SK-N-MC (cell line): ENCODE data around the gene ALOX5AP.

ENCODE experiments used
- DNase-seq: peaks from one replicate; pipeline ENCODE4 v3.0.0-alpha.2; 2011; ENCODE audit warnings: low read depth, low spot score
- H3K27ac ChIP-seq: fragments of 200-600 bp; sonication (generic); 2 replicates; pipeline ENCODE4 v1.5.1; 2016; ENCODE audit warnings: mixed run types
- H3K36me3 ChIP-seq: fragments of 200-600 bp; sonication (generic); 2 replicates; pipeline ENCODE4 v1.6.1; 2017; ENCODE audit warnings: antibody characterized with exemption, low read length, mixed read lengths; ENCODE audit not compliant: insufficient read depth
- H3K4me3 ChIP-seq: fragments of 200-600 bp; sonication (generic); 2 replicates; pipeline ENCODE4 v1.5.1; 2016
- H3K9ac ChIP-seq: fragments of 200-600 bp; sonication (generic); 2 replicates; pipeline ENCODE4 v1.8.0; 2017; ENCODE audit warnings: mixed run types, mixed read lengths; ENCODE audit not compliant: insufficient read length
- H3K9me3 ChIP-seq: fragments of 200-600 bp; sonication (generic); 2 replicates; pipeline ENCODE4 v1.6.1; 2017; ENCODE audit warnings: low read depth, mild to moderate bottlenecking, antibody characterized with exemption, low read length, moderate library complexity, mixed read lengths
- EZH2 ChIP-seq: fragments of 200-600 bp; sonication (generic); IDR thresholded peaks from one replicate; pipeline ENCODE4 v1.6.1; 2017; ENCODE audit warnings: antibody characterized with exemption
- FOXP2 ChIP-seq: optimal IDR thresholded peaks from 2 replicates; pipeline ENCODE3; 2011; ENCODE audit warnings: mild to moderate bottlenecking, moderate library complexity; ENCODE audit not compliant: insufficient read depth; ENCODE audit errors: extremely low read length, control extremely low read depth
- POLR2AphosphoS5 ChIP-seq: IDR thresholded peaks from 2 replicates; pipeline ENCODE4 v1.6.1; 2012; ENCODE audit warnings: mild to moderate bottlenecking, low read depth, low read length, borderline replicate concordance

Gene ALOX5AP

DNA sequence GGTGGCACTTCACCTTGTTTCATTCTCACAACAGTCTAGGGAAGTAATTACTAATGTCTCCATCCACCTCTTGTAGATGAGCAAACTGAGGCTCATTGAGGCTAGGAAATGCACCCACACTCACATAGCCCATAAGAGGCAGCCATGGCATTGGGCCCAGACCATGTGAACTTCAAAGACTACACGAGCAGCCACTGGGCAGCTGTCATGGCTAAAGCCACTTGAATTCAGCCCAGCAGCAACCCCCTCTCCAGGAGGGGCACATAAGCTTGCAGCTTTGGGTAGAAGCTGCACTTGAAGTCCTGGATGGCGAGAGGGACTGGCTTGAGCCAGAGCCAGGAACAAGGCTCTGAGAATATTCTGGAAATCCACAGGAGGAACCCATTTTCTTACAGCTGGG, 13.4 kb downstream of the ALOX5AP start:
- H3K27ac ChIP-seq: no peak overlapping the region
- no peaks in the 10 kb centered on the region for H3K9me3 ChIP-seq
- no peak overlapping the region for H3K4me3 ChIP-seq
- H3K36me3 ChIP-seq: no peaks in the 10 kb centered on the region
- no peak for DNase-seq
- no peak overlapping the region for H3K9ac ChIP-seq
- TF ChIP-seq POLR2AphosphoS5 (no peak), FOXP2 (no peak)

DNA sequence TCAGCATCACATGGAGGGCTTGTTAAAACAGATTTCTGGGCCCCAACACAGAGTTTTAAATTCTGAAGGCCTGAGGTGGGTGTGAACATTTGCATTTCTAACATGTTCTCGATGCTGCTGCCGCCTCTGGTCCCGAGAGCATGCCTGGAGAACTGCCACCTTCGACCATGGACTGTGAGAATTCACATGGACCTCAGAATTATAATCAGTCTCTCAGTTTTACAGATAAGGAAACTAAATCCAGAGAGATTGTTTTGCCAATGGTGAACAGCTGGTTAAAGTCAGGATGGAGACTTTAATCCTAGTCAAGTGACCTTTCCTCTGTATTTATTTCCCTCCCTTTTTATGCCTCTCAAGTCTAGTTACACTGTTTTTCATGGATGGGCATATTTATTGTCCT, 14.7 kb downstream of the ALOX5AP start:
- Histone ChIP-seq H3K9ac (no peak overlapping the region), H3K36me3 (no peaks in the 10 kb centered on the region), H3K4me3 (no peak overlapping the region), H3K9me3 (no peaks in the 10 kb centered on the region), H3K27ac (no peak overlapping the region)
- TF ChIP-seq FOXP2 (no peak), EZH2 (no peak), POLR2AphosphoS5 (no peak)
- DNase-seq: no peak

DNA sequence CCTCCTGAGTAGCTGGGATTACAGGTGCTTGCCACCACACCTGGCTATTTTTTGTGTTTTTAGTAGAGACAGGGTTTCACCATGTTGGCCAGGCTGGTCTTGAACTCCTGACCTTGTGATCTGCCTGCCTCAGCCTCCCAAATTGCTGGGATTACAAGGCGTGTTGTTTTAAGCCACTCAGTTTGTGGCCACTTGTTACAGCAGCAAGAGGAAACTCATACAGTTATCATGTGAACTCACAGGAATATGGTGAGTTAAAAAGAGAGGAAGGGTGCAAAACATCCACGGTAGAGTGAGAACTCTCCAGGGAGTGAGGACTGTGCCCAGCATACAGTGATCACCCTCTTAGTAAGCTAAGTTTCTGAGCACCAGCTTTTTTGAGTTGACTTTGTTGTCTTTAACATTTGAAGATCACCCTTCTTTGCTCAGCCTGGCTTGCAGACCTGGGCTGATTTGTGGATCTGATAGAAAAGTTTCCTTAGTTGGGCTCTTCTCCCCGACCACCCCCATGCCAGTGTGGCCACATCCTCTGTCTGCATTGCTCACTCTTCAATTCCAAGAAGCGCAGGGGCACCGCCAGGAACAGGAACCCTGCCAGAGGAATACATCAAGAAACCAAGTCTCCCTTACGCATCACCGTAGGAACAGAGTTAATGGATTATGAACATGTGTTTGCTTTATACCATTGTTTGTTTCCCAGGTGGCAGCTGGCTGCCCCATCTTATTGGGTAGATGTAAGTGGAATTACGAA, 16.0 kb downstream of the ALOX5AP start:
- TF ChIP-seq EZH2: no peak
- no peak for TF ChIP-seq POLR2AphosphoS5
- no peak for TF ChIP-seq FOXP2
- Histone ChIP-seq H3K4me3 (no peak overlapping the region), H3K9me3 (no peaks in the 10 kb centered on the region), H3K9ac (no peak overlapping the region), H3K27ac (no peak overlapping the region), H3K36me3 (no peaks in the 10 kb centered on the region)
- no peak for DNase-seq

DNA sequence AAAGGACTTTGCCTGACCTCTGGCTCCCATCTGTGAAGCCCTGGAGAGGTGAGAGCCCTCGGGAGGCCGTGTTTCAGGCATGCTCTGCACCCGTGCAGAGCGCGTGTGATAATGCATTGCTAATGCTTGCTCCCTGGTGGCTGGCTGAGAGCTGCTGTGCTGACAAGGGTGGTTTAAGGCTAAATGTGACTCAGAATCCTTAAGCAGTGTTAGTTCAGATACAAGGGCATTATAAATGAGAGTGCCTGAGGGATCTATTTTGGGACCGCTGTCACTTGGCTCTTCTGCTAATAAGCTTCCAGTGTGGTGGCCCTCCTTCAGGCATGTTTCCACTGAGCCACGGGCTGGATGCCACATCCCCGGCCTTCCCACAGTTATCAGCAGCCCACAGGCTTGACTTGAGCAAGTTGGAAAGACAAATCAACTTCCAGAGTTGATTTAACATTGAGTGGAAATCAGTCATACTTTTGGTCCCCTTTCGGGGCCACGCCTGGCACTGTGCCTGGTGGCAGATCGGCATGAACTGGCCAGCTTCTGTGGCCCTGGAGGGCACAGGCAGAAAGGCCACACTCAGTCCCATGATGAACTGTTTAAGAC, 17.0 kb downstream of the ALOX5AP start:
- no peak overlapping the region for H3K27ac ChIP-seq
- H3K36me3 ChIP-seq: no peaks in the 10 kb centered on the region
- no peak overlapping the region for H3K9ac ChIP-seq
- H3K4me3 ChIP-seq: no peak overlapping the region
- DNase-seq: no peak
- TF ChIP-seq FOXP2 (no peak), POLR2AphosphoS5 (no peak), EZH2 (no peak)
- H3K9me3 ChIP-seq: no peaks in the 10 kb centered on the region

DNA sequence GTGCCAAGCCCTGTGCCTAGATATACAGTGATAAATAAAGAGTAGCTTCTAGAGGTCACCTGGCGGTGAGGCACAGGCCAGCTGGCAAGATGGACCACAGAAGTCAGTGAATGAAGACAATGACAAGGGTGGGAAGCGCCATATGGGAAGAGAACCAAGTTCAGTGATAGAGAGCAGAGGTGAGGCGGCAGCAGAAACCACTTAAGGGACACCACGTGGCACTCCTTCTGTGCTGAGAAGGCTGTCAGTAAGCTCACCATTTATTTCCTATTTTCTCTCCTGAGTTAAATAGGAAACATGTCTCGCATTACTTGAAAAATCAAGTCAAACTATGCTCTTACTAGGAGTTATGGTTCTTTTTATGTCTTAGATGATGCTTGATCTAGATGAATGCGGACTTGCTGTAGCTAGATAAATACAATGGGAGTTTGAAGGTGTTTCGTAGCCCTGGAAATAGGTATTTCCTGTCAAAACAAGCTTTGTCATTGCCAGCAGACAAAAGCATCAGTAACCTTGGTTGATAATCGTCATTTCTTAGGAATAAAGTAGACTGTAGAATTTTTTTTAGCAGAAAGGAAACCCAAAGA, 17.8 kb downstream of the ALOX5AP start:
- H3K27ac ChIP-seq: no peak overlapping the region
- no peak overlapping the region for H3K9ac ChIP-seq
- H3K36me3 ChIP-seq: no peaks in the 10 kb centered on the region
- no peak for DNase-seq
- H3K9me3 ChIP-seq: no peaks in the 10 kb centered on the region
- H3K4me3 ChIP-seq: no peak overlapping the region
- TF ChIP-seq EZH2 (no peak), FOXP2 (no peak), POLR2AphosphoS5 (no peak)

DNA sequence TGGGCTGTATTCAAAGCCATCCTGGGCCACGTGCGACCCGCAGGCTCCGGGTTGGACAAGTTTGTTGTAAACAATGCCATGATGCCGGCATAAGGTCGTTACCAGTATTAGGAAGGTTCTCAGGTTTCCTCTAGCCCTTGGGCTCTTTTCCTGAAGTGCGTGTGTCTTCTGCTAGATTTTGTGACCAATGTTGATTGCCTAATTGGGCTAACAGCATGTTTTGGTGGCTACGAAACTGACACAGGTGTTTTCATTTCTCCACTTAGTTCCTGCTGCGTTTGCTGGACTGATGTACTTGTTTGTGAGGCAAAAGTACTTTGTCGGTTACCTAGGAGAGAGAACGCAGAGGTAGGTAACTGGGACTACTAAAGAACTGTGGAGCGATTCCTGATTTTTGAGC, 20.3 kb downstream of the ALOX5AP start:
- no peak overlapping the region for H3K9ac ChIP-seq
- no peak overlapping the region for H3K4me3 ChIP-seq
- DNase-seq: no peak
- no peaks in the 10 kb centered on the region for H3K36me3 ChIP-seq
- H3K27ac ChIP-seq: no peak overlapping the region
- H3K9me3 ChIP-seq: no peaks in the 10 kb centered on the region
- no peak for TF ChIP-seq FOXP2
- no peak for TF ChIP-seq POLR2AphosphoS5
- no peak for TF ChIP-seq EZH2

DNA sequence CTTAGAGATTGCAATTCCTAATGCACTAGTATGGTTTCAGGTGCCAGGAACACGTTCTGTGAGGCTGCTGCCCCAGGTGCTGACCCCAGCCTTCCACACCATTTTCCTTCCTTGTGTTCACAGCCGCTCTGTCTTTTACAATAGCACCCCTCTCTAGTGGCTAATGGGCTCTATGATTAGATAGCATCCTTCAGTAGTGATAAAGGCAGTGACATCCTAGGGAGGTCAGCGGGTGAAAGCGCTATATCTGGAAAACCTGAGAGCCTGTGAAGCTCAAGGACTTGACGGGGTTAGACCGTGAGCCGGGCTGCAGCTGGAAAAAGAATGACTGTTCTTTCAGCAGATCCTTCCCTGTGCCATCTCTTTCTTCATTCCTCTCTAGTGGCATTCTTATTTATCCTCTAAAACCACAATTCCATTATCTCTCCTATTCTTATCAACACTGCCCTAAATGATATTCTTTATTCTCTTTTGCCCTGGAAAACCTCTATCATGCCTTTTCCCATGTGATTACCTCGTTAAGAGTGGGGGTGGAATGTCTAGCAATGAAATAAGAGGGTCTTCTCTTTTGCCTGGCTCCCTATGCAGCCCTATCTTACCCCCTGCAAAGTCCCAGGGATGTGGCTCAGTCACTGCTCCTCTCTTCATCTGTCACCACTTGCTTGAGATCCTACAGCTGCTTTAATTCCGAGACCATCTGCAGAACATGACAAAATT, 21.8 kb downstream of the ALOX5AP start:
- no peak for TF ChIP-seq FOXP2
- TF ChIP-seq POLR2AphosphoS5: no peak
- no peak for TF ChIP-seq EZH2
- Histone ChIP-seq H3K27ac (no peak overlapping the region), H3K9me3 (no peaks in the 10 kb centered on the region), H3K4me3 (no peak overlapping the region), H3K36me3 (no peaks in the 10 kb centered on the region), H3K9ac (no peak overlapping the region)
- no peak for DNase-seq

DNA sequence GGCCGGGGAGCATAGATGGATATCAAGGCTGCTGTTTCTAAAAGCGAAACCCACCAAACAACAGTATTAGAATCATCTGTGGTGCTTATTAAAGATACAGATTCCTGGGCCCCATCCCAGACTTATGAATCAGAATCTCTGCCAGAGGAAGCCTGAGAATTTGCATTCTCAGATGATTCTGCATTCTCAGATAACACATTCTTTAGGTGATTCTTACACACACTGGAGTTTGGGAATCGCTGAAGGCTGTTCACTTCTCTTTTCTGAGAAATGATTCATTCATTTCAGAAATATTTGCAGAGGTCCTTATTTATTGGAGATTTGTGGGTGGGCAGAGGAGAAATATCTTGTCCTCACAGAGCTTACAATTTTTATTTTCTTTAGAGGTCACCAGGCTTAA, 24.4 kb downstream of the ALOX5AP start:
- no peak overlapping the region for H3K4me3 ChIP-seq
- H3K9ac ChIP-seq: no peak overlapping the region
- no peaks in the 10 kb centered on the region for H3K36me3 ChIP-seq
- no peaks in the 10 kb centered on the region for H3K9me3 ChIP-seq
- DNase-seq: no peak
- H3K27ac ChIP-seq: no peak overlapping the region
- TF ChIP-seq FOXP2 (no peak), POLR2AphosphoS5 (no peak), EZH2 (no peak)
